ENCODE measurements around the gene DNAH17.
A peak's percentile ranks its signal among the peaks of the same experiment; 100 is the strongest.

Gene DNAH17

DNA sequence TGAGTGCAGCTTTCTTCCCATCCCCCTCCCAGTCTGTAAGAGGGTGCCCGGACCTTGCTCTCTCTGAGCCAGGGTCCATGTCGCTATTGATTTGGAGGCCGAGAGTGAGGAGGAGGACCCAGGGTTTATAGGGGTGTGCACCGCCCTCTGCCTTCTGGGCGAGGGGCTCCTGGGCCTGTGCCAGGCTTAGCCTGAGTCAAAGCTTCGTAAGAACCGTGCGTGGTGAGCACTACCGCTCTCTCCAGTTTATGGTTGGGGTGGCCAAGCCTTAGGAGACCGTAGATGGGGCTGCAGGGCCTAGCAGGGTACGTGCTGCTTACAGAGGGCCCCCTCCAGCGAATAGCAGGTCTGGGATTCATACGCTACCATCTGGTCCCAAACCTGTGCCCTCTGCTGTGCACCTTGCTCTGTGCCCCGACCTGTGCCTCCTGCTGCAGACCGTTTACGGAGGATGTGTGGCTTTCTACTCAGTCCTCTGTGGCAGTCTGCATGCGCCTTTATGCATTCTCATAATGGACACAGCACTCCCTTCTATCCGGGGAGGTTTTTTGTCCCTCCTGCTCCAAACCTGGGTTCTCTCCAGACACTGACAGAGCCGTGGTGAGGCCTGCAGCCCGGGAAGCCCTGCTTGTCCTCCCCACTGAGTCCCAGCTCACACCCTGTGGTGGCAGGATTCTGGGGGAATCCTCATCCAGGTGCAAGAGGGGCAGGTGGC, 144.0 kb downstream of the DNAH17 start:
- no peak overlapping the region for H3K4me3 ChIP-seq (ENCODE audit: low read depth, low read length)
- TF ChIP-seq, protein P1, sequence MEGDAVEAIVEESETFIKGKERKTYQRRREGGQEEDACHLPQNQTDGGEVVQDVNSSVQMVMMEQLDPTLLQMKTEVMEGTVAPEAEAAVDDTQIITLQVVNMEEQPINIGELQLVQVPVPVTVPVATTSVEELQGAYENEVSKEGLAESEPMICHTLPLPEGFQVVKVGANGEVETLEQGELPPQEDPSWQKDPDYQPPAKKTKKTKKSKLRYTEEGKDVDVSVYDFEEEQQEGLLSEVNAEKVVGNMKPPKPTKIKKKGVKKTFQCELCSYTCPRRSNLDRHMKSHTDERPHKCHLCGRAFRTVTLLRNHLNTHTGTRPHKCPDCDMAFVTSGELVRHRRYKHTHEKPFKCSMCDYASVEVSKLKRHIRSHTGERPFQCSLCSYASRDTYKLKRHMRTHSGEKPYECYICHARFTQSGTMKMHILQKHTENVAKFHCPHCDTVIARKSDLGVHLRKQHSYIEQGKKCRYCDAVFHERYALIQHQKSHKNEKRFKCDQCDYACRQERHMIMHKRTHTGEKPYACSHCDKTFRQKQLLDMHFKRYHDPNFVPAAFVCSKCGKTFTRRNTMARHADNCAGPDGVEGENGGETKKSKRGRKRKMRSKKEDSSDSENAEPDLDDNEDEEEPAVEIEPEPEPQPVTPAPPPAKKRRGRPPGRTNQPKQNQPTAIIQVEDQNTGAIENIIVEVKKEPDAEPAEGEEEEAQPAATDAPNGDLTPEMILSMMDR (IDR thresholded peaks at IDR 0.05; ENCODE audit: control insufficient read depth, extremely low read depth, insufficient read depth): no peak
- DNase-seq (ENCODE audit: low read depth): no peak

DNA sequence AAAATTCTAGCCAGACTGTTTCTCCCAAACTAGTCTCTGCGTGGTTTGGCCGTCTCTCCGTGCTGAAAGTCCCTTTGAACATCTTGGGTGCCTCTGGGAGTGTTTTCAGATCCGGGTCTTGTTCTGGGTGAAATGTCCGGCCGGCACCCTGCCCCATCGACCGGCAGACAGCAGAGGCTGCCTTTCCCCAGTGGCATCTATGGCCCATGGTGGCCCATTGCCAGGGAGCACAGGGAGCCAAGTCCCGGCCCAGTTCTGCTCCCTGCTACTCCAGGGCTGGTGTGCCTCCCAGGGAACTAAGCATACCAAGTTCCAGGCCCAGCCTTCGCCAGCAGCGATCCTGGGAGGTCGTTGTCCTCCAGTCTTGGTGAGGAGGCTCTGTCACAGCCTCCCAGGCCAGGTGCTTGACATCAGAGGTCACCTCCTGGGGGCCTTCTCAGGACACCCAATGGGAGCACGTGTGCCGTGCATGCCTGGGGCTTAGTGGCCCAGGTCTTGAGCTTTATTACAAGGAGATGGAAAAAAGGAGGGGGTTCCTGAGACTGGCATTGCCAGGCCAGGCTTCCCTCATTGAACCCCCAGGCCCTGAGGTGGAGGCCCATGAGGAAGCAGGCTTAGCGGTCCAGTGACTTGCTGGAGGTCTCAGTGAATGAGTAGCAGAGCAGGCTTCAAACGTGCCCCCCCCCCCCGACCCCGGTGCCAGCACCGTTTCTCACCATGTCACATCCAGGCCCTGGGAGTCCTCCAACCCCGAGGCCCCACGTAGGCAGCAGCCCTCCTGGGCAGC, 144.8 kb downstream of the DNAH17 start:
- no peak overlapping the region for H3K4me3 ChIP-seq (ENCODE audit: low read depth, low read length)
- TF ChIP-seq, protein P1 (IDR thresholded peaks at IDR 0.05; ENCODE audit: control insufficient read depth, extremely low read depth, insufficient read depth): no peak
- DNase-seq (ENCODE audit: low read depth): no peak

DNA sequence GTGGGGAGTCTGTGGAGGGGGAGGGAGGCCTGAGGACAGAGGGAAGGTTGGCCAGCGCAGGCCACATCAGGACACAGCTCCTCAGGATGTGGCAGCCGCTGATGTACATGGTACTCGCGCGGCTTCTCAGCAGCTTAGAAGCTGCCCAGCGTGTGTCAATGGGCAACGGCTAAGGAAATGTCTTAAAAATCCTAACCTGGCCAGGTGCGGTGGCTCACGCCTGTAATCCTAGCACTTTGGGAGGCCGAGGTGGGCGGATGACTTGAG, 145.6 kb downstream of the DNAH17 start:
- DNase-seq (ENCODE audit: low read depth): no peak
- TF ChIP-seq, protein P1 (IDR thresholded peaks at IDR 0.05; ENCODE audit: control insufficient read depth, extremely low read depth, insufficient read depth): no peak
- no peak overlapping the region for H3K4me3 ChIP-seq (ENCODE audit: low read depth, low read length)

DNA sequence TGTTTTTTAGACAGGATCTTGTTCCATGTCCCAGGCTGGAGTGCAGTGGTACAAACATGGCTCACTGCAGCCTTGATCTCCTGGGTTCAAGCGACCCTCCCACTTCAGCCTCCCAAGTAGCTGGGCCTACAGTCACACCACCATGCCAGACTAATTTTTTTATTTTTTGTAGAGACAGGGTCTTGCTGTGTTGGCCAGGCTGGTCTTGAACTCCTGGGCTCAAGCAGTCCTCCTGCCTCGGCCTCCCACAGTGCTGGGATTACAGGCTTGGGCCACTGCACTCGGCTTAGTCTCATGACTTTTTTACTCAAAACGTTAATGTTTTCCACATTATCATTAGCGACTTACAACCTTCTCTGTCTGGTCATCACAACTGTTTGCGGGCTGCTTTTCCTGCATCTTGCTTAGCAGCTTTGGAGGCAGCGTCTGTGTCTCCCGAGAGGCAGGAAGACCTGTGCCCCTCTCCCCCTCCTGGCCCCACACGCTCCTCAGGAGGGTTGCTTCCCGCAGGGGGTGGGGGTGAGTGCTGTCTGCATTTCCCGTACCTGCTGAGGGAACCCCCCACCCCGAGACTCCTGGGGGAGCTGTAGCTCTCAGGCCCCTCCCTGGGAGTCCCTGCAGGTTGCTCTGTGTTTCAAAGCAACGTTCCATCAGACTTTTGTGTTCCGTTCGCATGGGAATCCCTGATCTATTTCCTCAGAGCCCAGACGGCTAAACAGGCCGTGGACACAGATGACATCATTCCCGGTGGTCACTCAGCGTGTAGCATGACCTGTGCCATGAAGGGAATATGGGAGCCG, 146.1 kb downstream of the DNAH17 start:
- H3K4me3 ChIP-seq (ENCODE audit: low read depth, low read length): no peak overlapping the region
- DNase-seq (ENCODE audit: low read depth): no peak
- TF ChIP-seq, protein P1 (IDR thresholded peaks at IDR 0.05; ENCODE audit: control insufficient read depth, extremely low read depth, insufficient read depth): no peak

DNA sequence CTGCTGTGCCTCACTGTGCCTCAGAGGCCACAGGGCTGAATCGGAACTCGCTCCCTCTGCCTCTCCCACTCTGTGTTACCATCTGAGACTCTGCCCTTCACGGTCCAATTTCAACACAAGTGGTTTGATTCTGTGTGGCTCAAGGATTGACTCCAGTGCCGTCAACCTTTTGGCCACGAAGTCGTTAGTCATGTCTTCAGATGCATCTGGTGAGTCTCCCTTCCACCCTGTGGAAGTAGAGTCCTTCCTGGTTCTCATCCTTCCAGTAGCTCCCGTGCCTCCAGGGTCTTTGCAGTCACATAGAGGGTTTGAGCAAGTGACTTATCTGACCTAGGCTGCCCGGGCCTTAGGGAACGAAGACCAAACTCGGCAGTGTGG, 147.6 kb downstream of the DNAH17 start:
- H3K4me3 ChIP-seq (ENCODE audit: low read depth, low read length): no peak overlapping the region
- TF ChIP-seq, protein P1 (IDR thresholded peaks at IDR 0.05; ENCODE audit: control insufficient read depth, extremely low read depth, insufficient read depth): no peak
- no peak for DNase-seq (ENCODE audit: low read depth)

DNA sequence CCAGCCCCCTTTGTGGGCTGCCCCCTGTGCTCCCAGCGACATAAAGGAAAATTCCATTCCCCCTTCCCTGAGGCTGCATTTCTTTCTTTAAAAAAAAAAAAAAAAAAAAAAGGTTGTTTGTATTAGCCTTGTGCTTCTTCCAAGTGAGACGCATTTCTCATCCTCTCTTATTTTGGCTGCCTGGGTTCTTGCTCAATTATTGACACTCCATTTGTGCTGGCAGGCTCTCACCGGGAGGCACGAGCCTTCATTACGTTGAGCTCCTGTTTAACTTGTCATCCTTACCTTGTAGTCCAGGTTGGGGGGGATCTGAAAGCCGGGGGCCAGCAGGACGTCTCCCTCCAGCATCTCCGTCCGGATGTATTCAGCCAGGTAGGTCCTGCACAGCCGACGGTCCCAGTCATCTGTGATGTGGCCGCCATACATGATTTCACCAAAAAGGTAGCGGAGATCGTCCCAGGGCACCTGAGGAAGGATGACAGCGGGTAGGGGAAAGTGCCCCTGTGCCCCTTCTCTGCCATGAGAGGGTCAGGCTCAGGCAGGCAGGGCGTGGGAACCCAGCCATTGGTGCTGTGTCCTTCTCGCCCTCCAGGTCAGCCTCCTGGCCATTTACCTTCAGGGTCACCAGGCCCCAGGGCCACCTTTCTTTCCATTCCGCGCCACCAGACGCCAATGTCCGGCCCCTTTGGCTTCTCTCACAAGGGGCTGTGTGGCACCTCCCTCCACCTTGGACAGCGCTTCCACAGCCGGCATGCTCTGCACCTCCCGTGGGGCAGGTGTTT, 148.2 kb downstream of the DNAH17 start:
- TF ChIP-seq, protein P1 (IDR thresholded peaks at IDR 0.05; ENCODE audit: control insufficient read depth, extremely low read depth, insufficient read depth): no peak
- DNase-seq (ENCODE audit: low read depth): peak; percentile 15
- H3K4me3 ChIP-seq (ENCODE audit: low read depth, low read length): no peak overlapping the region

Measured in LNCaP clone FGC (cell line).